SK-N-SH treated with all-trans-retinoic acid at 6 μM for 48 hours (cell line): Measurements from ENCODE around the gene BABAM1.

Source experiments
- ATAC-seq: fragments of 200-7000 bp; cut with Tn5 transposase; 3 replicates; pipeline ENCODE4 v1.9.1; 2020; ENCODE audit warnings: mild to moderate bottlenecking, moderate library complexity
- ARNTL ChIP-seq: fragments of 450-650 bp; formaldehyde crosslinking; IDR thresholded peaks from 2 replicates; pipeline ENCODE4 v1.5.0; 2020; ENCODE audit warnings: low read depth, mild to moderate bottlenecking, moderate library complexity, borderline replicate concordance
- CSDC2 ChIP-seq: fragments of 250-450 bp; sonication (Bioruptor Pico); IDR thresholded peaks from 2 replicates; pipeline ENCODE4 v1.5.0; 2020; ENCODE audit warnings: mild to moderate bottlenecking, moderate library complexity
- ESRRG ChIP-seq: fragments of 250-450 bp; sonication (Bioruptor Pico); IDR thresholded peaks from 2 replicates; pipeline ENCODE4 v1.6.1; 2021; ENCODE audit warnings: mild to moderate bottlenecking
- GLIS3 ChIP-seq: fragments of 250-450 bp; sonication (Bioruptor Pico); IDR thresholded peaks from 2 replicates; pipeline ENCODE4 v1.5.0; 2020; ENCODE audit warnings: mild to moderate bottlenecking, moderate library complexity
- OSR1 ChIP-seq: fragments of 250-450 bp; sonication (Bioruptor Pico); IDR thresholded peaks from 2 replicates; pipeline ENCODE4 v1.8.0; 2022; ENCODE audit warnings: moderate library complexity, mild to moderate bottlenecking, inconsistent platforms
- PATZ1 ChIP-seq: fragments of 250-450 bp; sonication (Bioruptor Pico); IDR thresholded peaks from 2 replicates; pipeline ENCODE4 v1.8.0; 2020; ENCODE audit warnings: mild to moderate bottlenecking, moderate library complexity, borderline replicate concordance
- PPARA ChIP-seq: fragments of 250-450 bp; sonication (Bioruptor Pico); IDR thresholded peaks from 2 replicates; pipeline ENCODE4 v1.5.0; 2020; ENCODE audit warnings: mild to moderate bottlenecking, borderline replicate concordance
- RARB ChIP-seq: fragments of 250-450 bp; sonication (Bioruptor Pico); IDR thresholded peaks from 2 replicates; pipeline ENCODE4 v1.8.0; 2021; ENCODE audit warnings: mild to moderate bottlenecking, moderate library complexity
- SNAI2 ChIP-seq: fragments of 250-450 bp; sonication (Bioruptor Pico); IDR thresholded peaks from 2 replicates; pipeline ENCODE4 v1.5.0; 2020; ENCODE audit warnings: mild to moderate bottlenecking, moderate library complexity
- TCF4 ChIP-seq: fragments of 250-450 bp; sonication (Bioruptor Pico); IDR thresholded peaks from 2 replicates; pipeline ENCODE4 v1.8.0; 2021; ENCODE audit warnings: mild to moderate bottlenecking, moderate library complexity, borderline replicate concordance
- TOX ChIP-seq: fragments of 250-450 bp; sonication (Bioruptor Pico); IDR thresholded peaks from 2 replicates; pipeline ENCODE4 v1.8.0; 2021; ENCODE audit warnings: mild to moderate bottlenecking, moderate library complexity, borderline replicate concordance
- TSHZ2 ChIP-seq: fragments of 250-450 bp; sonication (Bioruptor Pico); IDR thresholded peaks from 2 replicates; pipeline ENCODE4 v1.5.0; 2020; ENCODE audit warnings: mild to moderate bottlenecking, moderate library complexity
- ZC3H10 ChIP-seq: fragments of 250-450 bp; sonication (Bioruptor Pico); IDR thresholded peaks from 2 replicates; pipeline ENCODE4 v1.5.1; 2021; ENCODE audit warnings: mild to moderate bottlenecking, moderate library complexity
- ZFP3 ChIP-seq: fragments of 250-450 bp; sonication (Bioruptor Pico); IDR thresholded peaks from 2 replicates; pipeline ENCODE4 v1.5.0; 2020; ENCODE audit warnings: mild to moderate bottlenecking, moderate library complexity
- ZFP30 ChIP-seq: fragments of 450-650 bp; formaldehyde crosslinking; IDR thresholded peaks from 2 replicates; pipeline ENCODE4 v1.5.0; 2022; ENCODE audit warnings: mild to moderate bottlenecking, moderate library complexity
- ZNF565 ChIP-seq: fragments of 450-650 bp; formaldehyde crosslinking; conservative IDR thresholded peaks from 2 replicates; pipeline ENCODE4 v1.5.0; 2020; ENCODE audit warnings: low read depth, mild to moderate bottlenecking, moderate library complexity
- ZNF70 ChIP-seq: fragments of 450-650 bp; formaldehyde crosslinking; IDR thresholded peaks from 2 replicates; pipeline ENCODE4 v1.5.0; 2020; ENCODE audit warnings: mild to moderate bottlenecking, moderate library complexity
- ZNF8 ChIP-seq: fragments of 450-650 bp; formaldehyde crosslinking; IDR thresholded peaks from 2 replicates; pipeline ENCODE4 v1.5.0; 2020; ENCODE audit warnings: mild to moderate bottlenecking, moderate library complexity
- TF ChIP-seq, protein P1 (sequence below): fragments of 250-450 bp; sonication (Bioruptor Pico); IDR thresholded peaks from 2 replicates; pipeline ENCODE4 v1.8.0; 2021; ENCODE audit warnings: low read depth, mild to moderate bottlenecking, moderate library complexity, borderline replicate concordance

BABAM1 gene

DNA sequence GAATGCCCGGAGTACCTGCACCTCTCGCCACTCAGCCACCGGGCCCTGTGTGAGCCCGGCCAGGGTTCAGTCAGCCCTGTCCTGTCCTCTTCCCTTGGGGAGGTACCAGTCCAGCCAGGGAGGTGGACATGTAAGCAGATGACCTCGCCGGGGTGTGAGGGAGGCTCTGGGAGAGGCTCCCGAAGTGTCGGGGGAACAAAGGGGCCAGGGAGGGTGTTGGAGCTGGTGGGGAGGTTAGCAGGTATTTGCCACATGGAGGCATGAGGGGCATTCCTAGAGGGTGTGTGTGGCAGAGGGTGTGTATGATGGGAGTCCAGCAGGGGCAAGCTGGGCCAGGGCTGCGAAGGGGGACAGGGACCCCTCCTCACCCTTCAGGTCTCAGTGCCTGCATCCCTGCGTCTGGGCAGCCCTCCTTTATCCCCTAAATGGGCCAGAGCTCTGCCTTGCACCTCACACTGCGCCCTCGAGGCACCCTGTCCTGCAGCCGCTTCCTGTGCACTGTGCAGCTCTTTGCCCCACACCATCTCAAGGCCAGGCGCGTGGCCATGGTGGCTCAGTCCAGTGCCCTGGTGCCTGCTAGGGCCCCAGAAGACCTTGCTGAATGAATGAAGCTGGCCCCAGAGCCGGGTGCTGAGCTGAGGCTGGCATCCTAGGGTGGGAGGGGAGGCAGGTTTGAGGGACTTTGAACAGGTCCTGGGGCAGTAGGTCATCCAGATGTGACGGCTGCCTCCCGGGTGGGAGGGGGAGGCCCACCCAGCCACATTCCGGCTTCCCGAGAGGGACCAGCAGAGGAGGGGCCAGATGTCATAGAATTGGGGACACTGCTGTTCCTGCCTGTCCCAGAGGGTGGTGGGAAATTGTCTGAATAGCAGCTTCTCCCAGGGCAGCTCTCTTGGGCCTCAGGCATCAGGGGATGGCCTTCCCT, 45.2 kb downstream of the BABAM1 start:
- no peak for TF ChIP-seq ESRRG
- no peak for TF ChIP-seq TSHZ2 (CRISPR knock-in tag)
- TF ChIP-seq PATZ1 (CRISPR knock-in tag) = no peak
- no peak for TF ChIP-seq ZFP3 (CRISPR knock-in tag)
- TF ChIP-seq ZC3H10 = no peak
- TF ChIP-seq RARB = no peak
- no peak for TF ChIP-seq TOX (CRISPR knock-in tag)
- TF ChIP-seq OSR1 (CRISPR knock-in tag) = no peak
- TF ChIP-seq ARNTL (CRISPR knock-in tag) = no peak
- no peak for TF ChIP-seq ZNF8 (CRISPR knock-in tag)
- ATAC-seq = no peak

DNA sequence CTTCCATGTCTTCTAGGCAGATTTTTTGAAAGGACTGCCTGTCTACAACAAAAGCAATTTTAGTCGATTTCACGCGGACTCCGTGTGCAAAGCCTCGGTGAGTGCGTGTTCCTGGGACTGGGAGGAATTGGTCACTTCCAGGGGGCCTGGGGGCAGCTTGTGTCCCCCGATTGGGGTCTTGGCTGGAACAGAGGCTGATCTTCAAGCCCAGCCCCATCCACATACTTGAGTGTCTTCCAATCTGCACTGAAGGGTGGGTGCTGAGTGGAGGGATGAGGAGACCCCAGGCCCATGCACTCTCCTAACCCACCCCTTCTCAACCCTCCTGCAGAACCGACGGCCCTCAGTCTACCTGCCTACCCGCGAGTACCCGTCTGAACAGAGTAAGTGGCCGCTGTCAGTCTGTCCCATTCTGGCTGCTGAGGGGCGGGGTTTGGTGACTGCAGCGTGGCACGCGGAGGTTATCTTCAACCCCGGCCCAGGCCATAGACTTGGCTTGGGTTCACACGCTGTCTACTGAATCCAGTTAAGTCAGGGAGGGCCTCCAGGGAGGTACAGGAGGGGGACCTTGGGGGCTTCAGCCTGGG, 46.9 kb downstream of the BABAM1 start:
- TF ChIP-seq ZFP3 (CRISPR knock-in tag) (no peak), GLIS3 (CRISPR knock-in tag) (no peak)
- no peak for ATAC-seq

DNA sequence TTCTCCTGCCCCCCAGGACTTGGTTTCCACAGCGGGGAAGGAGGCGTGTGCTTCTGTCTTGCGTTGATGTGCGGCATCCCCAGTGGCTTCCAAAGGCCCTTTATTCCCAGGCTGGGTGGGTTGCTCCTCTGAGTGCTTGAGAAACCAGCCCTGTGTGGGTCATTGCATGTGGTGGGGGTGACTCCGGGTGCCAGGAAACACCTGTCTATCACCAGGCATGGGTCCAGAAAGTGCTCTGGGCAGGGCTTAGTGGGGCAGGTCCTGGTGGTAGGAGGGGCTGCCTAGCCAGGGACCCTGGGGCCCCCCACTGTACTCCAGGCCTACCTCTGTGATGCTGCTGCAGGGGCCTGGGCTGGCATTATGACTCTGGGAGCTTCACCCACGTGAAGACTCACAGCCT, 51.7 kb downstream of the BABAM1 start:
- no peak for ATAC-seq

More for the DNA sequence above, 51.7 kb downstream of the BABAM1 start:
- TF ChIP-seq ZNF565 (CRISPR knock-in tag) = no peak
- TF ChIP-seq SNAI2 = no peak
- no peak for TF ChIP-seq ESRRG
- no peak for TF ChIP-seq ZNF70 (CRISPR knock-in tag)
- no peak for TF ChIP-seq OSR1 (CRISPR knock-in tag)
- no peak for TF ChIP-seq PATZ1 (CRISPR knock-in tag)
- TF ChIP-seq ZFP30 (CRISPR knock-in tag) = no peak
- TF ChIP-seq ARNTL (CRISPR knock-in tag) = no peak
- no peak for TF ChIP-seq TCF4
- no peak for TF ChIP-seq CSDC2 (CRISPR knock-in tag)
- no peak for TF ChIP-seq ZFP3 (CRISPR knock-in tag)
- TF ChIP-seq PPARA = no peak
- TF ChIP-seq RARB = no peak
- TF ChIP-seq, protein P1, sequence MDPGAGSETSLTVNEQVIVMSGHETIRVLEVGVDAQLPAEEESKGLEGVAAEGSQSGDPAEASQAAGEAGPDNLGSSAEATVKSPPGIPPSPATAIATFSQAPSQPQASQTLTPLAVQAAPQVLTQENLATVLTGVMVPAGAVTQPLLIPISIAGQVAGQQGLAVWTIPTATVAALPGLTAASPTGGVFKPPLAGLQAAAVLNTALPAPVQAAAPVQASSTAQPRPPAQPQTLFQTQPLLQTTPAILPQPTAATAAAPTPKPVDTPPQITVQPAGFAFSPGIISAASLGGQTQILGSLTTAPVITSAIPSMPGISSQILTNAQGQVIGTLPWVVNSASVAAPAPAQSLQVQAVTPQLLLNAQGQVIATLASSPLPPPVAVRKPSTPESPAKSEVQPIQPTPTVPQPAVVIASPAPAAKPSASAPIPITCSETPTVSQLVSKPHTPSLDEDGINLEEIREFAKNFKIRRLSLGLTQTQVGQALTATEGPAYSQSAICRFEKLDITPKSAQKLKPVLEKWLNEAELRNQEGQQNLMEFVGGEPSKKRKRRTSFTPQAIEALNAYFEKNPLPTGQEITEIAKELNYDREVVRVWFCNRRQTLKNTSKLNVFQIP (CRISPR knock-in tag) = no peak
